HFFc6 (cell line): ENCODE data around the gene CDH24. TPM values are rescaled to one million over a fixed set of nuclear protein-coding genes. Genes with fewer than 3 reads are reported as not detected.

Source experiments
- DNase-seq: peaks from one replicate; pipeline ENCODE4 v3.0.0-alpha.2; 2018
- H3K27ac Mint-ChIP-seq: 2 replicates; pipeline ENCODE4 v1.8.0; 2020; ENCODE audit warnings: mild to moderate bottlenecking, mixed read lengths
- H3K27me3 Mint-ChIP-seq: 2 replicates; pipeline ENCODE4 v1.8.0; 2021; ENCODE audit warnings: mild to moderate bottlenecking, moderate library complexity, mixed read lengths; ENCODE audit not compliant: insufficient read depth
- H3K36me3 Mint-ChIP-seq: 2 replicates; pipeline ENCODE4 v1.8.0; 2021; ENCODE audit warnings: low read depth, mixed read lengths
- H3K4me1 Mint-ChIP-seq: 2 replicates; pipeline ENCODE4 v1.8.0; 2020; ENCODE audit warnings: low read depth, mixed read lengths
- H3K4me3 Mint-ChIP-seq: 2 replicates; pipeline ENCODE4 v1.8.0; 2020; ENCODE audit warnings: mild to moderate bottlenecking, moderate library complexity, mixed read lengths
- H3K9me3 Mint-ChIP-seq: 2 replicates; pipeline ENCODE4 v1.8.0; 2020; ENCODE audit warnings: mild to moderate bottlenecking, mixed read lengths
- total RNA-seq, 6 experiments: library from RNA; stranded (reverse); fragmentation: NEBNext Ultra II Directional; extraction: Animal tissue kit (Norgen Biotek cat#: 25700); gene quantifications; 2 replicates in 1 of 6; 3 replicates in 5 of 6; pipeline ENCODE4 v1.2.3, GENCODE V29; 2021
- TF ChIP-seq, protein P1 (sequence below): fragments of 200-600 bp; sonication (generic); IDR thresholded peaks from 2 replicates; pipeline ENCODE4 v1.5.0; 2021; ENCODE audit warnings: antibody characterized with exemption, mild to moderate bottlenecking

Gene CDH24
- total RNA-seq, 6 experiments from 2014 or later = 6.4 to 11.2 (median 8.3) TPM

DNA sequence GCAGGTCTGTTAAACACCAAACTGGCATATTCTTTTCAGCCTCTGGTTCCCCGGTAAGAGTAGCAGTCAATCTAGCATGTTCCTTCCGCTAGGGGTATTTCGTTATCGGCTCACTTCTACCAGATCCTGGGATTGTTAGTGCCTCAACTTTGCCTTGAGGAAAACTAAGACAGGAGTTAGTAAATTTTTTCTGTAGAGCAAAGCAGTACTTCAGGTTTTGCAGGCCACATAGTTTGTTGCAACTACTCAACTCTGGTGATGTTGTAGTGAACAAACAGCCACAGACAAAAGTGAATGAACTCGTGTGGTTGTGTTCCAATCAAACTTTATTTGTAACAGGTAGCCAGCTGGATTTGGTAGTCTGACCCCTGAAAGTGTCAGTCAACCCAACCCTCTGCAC is 6.3 kb upstream of the CDH24 start:
- Mint-ChIP-seq H3K27me3 (peaks cover 2% of the 10 kb centered on the region), H3K9me3 (no peaks in the 10 kb centered on the region), H3K27ac (peak overlapping the region; percentile 82), H3K4me1 (peaks cover 51% of the 10 kb centered on the region), H3K36me3 (peaks cover 42% of the 10 kb centered on the region), H3K4me3 (no peak overlapping the region)
- TF ChIP-seq, protein P1, sequence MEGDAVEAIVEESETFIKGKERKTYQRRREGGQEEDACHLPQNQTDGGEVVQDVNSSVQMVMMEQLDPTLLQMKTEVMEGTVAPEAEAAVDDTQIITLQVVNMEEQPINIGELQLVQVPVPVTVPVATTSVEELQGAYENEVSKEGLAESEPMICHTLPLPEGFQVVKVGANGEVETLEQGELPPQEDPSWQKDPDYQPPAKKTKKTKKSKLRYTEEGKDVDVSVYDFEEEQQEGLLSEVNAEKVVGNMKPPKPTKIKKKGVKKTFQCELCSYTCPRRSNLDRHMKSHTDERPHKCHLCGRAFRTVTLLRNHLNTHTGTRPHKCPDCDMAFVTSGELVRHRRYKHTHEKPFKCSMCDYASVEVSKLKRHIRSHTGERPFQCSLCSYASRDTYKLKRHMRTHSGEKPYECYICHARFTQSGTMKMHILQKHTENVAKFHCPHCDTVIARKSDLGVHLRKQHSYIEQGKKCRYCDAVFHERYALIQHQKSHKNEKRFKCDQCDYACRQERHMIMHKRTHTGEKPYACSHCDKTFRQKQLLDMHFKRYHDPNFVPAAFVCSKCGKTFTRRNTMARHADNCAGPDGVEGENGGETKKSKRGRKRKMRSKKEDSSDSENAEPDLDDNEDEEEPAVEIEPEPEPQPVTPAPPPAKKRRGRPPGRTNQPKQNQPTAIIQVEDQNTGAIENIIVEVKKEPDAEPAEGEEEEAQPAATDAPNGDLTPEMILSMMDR = no peak
- no peak for DNase-seq

DNA sequence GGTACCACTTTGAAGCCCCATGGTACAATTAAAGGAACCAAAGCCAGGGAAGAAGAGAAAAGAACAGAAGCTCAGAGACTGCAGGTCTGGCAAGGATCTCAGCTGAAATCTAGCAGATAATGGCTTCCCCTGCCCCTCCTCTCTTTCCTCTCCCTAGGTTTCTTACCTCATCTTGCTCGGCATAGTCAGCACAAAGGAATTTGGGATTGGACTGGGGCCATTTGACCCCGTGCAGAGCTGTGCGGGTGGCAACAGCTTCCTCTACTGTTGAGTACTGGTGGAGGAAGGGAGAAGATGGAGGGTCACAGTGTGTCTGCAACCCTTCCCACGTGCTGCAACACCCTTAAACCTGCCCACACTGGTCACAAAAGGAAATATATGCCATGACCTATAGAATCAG is 4.7 kb upstream of the CDH24 start:
- H3K4me1 Mint-ChIP-seq = peaks cover 57% of the 10 kb centered on the region
- peak overlapping the region; percentile 82 for H3K27ac Mint-ChIP-seq
- peak overlapping the region; percentile 48 for H3K4me3 Mint-ChIP-seq
- H3K27me3 Mint-ChIP-seq = peaks cover 2% of the 10 kb centered on the region
- TF ChIP-seq, protein P1 = no peak; the same call in 1 of the 2 replicates
- peaks cover 38% of the 10 kb centered on the region for H3K36me3 Mint-ChIP-seq
- DNase-seq = peak; percentile 90
- H3K9me3 Mint-ChIP-seq = no peaks in the 10 kb centered on the region

DNA sequence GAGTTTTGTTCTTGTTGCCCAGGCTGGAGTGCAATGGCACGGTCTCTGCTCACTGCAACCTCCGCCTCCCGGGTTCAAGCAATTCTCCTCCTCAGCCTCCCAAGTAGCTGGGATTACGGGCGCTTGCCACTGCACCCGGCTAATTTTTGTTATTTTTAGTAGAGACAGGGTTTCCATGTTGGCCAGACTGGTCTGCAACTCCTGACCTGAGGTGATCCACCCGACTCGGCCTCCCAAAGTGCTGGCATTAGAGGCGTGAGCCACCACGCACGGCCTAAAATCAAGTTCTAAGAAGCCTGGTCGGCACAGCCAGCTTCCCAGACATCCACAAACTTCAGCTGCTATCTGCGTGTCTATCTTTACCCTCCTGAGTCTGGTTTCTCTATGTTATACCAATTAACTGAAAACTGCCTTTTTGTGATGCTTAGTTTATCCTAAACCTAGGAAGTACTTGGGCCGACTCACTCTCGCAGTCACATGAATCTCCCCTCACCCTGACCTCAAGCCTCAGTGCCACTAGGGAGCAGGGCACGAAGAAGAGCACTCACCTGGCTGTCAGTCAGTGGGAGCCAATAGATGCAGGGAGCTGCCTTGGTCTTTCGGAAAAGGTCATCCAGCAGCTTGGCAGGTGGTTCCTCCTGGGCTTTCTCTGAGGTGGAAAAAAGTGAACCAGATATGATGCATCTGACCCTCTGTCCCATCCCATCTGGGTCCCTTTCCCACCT is 3.4 kb upstream of the CDH24 start:
- Mint-ChIP-seq H3K36me3 (peaks cover 34% of the 10 kb centered on the region), H3K9me3 (no peaks in the 10 kb centered on the region), H3K4me1 (peaks cover 60% of the 10 kb centered on the region), H3K27me3 (peaks cover 4% of the 10 kb centered on the region), H3K27ac (peak overlapping the region; percentile 46; the same call in 1 of the 2 replicates), H3K4me3 (no peak overlapping the region)
- TF ChIP-seq, protein P1 = no peak
- no peak for DNase-seq

DNA sequence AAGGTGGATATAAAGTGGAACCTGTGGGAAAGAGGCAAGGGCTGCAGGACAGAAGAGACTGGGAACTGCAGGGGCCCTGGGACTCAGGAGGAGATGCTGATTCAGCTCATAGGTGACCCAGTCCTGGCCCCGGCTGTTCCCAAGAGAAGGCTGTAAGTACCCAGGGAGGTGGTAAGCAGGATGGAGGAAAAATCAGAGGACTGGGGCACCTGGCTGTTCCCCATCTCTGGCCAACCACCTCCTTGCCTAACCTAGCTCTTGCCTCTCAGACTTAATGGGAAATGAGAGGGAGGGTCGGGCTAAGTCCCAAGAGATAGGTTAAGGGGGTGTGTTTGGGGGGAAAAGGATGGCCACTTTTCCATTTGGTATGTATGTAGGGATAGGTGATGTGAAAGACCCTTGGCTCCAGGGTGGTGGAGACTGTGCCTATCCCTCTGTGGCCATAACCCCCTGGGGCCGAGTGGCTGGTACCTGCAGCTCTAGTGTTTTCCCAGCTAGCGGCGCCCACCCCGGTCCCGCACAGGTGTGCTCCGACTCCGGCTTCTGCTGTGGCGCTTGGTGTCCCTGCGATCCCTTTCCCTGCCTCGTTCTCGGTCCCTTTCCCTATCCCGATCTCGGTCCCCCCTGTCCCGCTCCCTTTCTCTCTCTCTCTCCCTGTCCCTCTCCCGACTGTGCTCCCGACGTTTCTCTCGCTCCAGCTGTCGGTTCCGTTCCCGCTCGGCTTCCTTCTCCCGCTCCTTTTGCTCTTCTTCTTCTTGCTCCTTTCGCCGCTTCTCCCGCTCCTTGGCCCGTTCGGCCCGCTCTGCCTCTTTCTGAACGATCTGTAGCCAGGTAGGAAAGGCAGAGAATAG is 1.6 kb upstream of the CDH24 start:
- H3K36me3 Mint-ChIP-seq = peaks cover 26% of the 10 kb centered on the region
- DNase-seq = no peak
- no peaks in the 10 kb centered on the region for H3K9me3 Mint-ChIP-seq
- H3K4me1 Mint-ChIP-seq = peaks cover 56% of the 10 kb centered on the region
- peaks cover 4% of the 10 kb centered on the region for H3K27me3 Mint-ChIP-seq
- H3K4me3 Mint-ChIP-seq = no peak overlapping the region
- H3K27ac Mint-ChIP-seq = peak overlapping the region; percentile 73
- TF ChIP-seq, protein P1 = no peak

DNA sequence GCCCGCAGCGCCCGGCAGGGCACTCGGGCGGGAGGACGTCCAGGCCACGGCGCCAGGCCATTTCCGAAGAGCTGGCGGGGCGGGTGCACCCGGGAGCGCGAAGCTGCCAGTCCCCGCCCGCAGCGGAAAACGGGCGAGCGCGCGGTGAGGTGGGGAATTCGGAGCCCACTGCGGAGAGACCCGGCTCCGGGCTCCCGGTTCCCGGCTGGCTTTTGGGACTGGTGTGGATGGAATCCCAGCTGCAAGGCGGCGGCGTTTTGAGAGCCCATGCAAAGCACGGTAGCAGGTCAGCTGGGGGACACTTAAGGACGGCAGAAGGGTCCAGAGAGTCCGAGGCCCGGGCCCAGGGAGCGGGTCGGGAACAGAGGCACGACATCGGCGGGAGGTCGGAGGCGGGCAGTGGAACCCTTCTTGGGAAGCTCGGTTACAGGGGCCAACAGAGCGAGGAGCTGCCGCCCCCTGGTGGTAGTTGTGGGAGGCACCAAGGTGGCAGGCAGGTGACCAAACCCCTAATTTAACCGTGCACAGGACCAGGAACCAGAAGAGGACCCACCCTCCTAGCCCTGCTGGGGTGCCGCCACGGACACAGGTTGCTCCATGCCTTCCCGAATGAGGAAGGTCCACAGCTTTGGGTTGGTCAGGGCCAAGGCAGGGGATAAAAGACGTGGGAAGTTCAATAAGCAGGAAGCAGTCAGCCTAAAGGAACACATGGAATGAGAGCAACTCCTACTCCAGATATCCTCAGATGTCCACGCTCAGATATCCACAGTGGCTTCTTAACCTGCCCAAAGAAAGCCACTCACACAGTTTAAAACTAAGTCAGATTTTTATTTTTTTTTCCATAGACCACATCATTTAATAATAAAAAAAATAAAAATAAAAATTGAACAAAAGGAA is 685 bp upstream of the CDH24 start:
- peak overlapping the region; percentile 85 for H3K4me3 Mint-ChIP-seq
- peaks cover 4% of the 10 kb centered on the region for H3K27me3 Mint-ChIP-seq
- peak overlapping the region; percentile 73 for H3K27ac Mint-ChIP-seq
- peaks cover 17% of the 10 kb centered on the region for H3K36me3 Mint-ChIP-seq
- TF ChIP-seq, protein P1 = peak; percentile 99
- peak; percentile 65 for DNase-seq
- peaks cover 47% of the 10 kb centered on the region for H3K4me1 Mint-ChIP-seq
- no peaks in the 10 kb centered on the region for H3K9me3 Mint-ChIP-seq
